NCI-H1048 (cell line): ENCODE results near the gene AGL.
A peak's percentile ranks its signal among the peaks of the same experiment; 100 is the strongest.
"Not testable (repeated sequence)": the region's sequence is repeated elsewhere in the genome, so short reads cannot be mapped to it uniquely, and the experiment has no call there.

ENCODE experiments used
- DNase-seq: peaks from one replicate; lab custom pipeline; 2025; lab: John Stamatoyannopoulos, UW

The AGL gene

DNA sequence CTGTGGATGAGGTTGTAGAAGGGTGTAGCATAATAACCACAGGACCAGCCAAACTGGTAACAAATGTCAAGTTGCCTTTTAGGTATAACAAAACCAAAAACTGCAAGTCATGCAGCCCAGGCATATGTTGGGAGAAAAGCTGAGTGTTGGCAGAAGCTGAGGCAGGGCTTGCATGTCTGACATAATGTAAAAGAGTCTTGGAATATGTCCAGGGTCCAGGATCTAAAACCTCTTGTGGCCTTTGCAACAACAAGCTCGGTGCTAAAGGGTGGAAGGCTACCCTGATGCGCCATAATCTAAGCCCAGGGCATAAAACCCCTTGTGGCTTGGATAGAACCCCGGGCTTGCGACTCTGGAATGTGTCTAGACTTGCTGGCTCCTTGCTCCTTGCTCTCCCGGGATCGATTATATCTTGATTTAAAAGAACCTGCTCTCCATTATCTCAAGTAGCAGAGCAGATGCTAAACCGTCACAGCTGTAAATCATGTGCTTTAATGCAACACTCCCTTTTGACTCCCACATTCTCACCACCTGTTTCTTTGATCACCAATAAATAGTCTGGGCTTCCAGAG is 93.1 kb downstream of the AGL start:
- no peak for DNase-seq

DNA sequence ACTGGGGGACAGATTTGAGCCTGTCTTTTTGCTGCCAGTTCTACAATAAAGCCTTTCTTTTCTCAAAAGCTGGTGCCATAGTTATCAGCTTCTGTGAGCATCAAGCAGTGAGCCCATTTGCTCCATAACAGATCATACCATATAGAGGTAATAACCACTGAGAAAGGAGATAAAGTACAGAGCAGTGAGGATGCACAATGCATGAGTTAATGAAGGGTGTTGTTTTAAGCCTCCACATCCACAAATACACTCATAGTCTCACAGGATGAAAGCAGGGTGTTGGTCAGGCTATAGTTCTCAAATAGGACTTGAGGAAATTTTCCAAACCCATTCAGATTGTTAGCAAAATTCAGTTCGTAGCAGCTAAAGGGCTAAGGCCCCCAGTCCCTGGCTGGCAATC is 94.0 kb downstream of the AGL start:
- DNase-seq: no peak

DNA sequence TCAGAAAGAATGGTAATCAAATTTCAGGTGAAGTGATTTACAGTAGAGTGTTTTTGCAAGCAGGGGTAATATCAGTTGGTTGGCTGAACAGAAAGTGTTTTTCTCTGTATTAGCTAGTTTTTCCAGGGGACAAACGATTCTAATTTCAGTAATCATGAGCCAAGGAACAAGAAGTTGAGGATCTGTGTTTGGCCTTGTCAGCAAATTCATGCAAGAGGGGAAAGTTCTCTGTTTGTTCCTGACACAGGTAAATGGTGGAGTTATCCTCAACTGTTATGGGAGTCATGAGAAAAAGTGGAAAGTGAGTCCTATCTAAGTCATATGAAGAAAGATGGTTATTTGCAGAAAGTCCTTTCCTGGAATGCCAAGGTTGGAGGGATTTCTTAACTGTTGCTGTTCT is 95.0 kb downstream of the AGL start:
- no peak for DNase-seq

DNA sequence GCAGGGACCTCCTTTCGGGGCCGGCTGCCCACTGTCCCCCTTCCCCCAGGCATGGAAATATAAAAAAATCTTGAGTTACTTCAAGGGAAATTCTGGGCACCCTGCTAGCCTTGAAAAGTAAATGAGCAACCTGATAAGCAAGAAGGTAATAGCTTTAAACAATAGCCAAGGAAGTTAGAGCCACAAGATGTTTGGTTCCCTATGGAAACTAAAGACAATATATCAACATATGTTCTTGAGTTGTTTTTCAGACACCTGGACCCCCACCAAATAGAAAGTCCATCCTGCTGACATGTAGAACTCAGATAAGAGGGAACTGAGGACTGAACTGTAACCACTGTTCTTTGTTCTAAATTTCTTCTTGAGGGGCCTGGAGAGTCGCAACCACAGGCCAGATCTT is 100.3 kb downstream of the AGL start:
- no peak for DNase-seq

DNA sequence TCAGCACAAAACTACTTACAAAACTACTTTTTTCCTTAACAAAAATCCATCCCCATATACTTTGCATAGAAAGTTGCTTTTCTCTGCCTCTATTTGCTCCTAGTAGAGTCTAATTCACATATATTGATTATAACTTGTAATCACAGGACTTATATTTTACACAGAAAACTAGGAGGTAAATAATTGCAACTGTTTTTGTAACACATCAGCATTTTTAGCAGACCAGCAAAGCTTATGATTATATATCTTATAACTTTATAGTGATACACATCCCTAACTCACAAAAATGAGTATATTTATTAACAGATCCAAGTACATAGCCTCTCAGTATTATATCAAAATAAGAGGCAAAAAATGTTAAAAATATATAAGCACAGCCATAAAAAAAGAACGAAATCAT is 102.4 kb downstream of the AGL start:
- no peak for DNase-seq

DNA sequence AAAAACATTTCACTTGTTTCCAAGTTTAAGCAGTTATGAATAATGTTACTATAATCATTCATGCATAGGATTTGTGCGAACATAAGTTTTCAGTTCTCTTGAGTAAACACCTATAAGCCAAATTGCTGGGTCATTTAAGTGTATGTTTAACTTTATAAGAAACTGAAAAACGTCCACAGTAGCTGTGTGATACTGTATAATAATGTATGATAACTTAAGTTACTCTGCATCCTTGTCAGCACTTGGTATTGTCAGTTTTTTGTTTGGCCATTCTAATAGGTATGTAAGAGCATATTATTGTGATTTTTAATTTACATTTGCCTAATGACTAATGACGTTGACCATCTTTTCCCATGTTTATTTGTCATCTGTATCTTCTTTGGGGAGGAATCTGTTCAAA is 105.2 kb downstream of the AGL start:
- DNase-seq: no peak

DNA sequence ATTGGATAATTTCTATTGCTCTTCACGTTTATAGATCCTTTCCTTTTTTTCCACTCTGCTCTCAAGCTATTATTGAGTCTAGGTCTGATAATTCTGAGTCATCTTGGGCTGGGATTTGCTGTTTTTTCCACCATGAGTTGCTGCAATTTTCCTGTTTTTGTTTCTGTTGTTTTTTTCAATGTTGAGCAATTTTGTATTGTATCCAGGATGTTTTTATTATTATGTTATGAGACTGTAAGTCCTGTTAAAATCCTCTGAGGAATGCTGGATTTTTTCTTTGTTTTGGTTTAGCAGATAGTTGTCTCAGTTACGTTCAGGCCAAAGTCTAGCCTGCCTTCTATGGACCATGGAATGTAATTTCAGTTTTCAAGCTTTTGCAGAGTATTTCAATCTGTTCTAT is 106.6 kb downstream of the AGL start:
- DNase-seq: no peak

DNA sequence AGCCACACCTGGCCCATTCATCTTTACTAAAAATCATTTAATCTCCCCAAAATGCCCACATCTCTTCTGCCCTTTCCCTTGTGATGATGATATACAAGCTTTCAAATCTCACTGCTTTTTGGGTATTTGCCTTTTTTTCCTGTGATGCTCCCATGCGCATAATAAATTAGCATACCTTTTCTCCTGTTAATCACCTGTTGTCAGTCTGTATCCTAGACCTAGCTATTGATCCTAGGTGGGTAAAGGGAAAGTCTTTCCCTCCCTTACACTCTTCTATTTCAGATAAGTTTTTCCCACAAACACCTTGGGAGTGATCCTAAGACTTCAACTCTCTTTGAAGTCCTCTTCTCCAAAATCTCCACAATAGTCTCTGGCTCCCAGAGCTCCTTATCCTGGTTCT is 107.7 kb downstream of the AGL start:
- DNase-seq: no peak

DNA sequence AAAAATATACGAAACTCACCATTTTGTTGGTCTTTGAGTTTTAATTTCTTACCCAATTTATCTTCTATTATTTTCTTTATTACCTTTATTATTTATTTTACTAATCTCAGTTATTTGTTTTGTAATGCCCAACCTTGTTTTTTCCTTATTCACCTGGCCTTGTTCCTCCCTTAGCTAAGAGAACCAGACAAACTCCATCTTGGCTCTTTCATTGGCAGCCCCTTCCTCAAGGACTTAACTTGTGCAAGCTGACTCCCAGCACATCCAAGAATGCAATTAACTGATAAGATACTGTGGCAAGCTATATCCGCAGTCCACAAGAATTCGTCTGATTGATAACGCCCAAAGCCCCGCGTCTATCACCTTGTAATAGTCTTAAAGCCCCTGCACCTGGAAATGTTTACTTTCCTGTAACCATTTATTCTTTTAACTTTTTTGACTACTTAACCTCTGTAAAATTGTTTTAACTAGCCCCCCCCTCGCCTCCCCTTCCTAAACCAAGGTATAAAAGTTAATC is 109.1 kb downstream of the AGL start:
- DNase-seq: not testable (repeated sequence)

DNA sequence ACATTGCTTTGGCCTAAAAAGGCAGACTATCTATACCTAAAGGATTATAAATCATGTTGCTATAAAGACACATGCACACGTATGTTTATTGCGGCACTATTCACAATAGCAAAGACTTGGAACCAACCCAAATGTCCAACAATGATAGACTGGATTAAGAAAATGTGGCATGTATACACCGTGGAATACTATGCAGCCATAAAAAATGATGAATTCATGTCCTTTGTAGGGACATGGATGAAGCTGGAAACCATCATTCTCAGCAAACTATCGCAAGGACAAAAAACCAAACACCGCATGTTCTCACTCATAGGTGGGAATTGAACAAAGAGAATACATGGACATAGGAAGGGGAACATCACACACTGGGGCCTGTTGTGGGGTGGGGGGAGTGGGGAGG is 110.1 kb downstream of the AGL start:
- not testable (repeated sequence) for DNase-seq

DNA sequence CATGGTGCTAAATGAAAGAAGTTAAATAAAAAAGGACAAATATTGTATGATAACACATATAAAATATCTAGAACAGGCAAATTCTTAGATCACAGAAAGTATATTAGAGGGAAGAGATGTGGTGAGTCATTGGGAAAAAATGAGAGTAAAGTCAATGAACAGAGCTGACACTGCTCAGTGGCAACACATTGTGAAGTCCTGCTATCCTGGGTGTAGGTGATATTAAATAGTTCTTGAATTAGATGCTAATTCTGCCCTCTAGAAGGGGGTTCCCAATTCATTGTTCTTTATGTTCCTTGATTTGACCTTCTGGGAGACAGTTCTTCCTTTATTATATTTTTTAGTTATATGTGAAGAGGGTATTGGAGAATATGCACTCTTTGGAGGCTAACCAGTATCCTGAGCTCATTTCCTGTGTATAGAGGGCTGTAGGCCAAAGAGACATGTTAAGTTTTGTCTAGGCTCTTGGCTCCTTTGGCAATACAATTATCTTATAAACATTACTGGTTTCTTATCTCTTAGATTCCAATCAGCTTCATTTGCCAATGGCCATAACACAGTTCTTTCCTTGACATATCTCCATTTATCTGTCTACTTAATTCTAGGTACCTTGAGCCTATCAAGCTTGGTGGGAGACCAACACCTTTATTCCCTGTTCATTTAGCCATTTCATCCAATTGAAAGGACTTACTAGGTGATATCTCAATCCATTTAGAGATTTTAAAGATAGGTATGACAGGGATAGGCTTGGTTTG is 113.1 kb downstream of the AGL start:
- DNase-seq: no peak

DNA sequence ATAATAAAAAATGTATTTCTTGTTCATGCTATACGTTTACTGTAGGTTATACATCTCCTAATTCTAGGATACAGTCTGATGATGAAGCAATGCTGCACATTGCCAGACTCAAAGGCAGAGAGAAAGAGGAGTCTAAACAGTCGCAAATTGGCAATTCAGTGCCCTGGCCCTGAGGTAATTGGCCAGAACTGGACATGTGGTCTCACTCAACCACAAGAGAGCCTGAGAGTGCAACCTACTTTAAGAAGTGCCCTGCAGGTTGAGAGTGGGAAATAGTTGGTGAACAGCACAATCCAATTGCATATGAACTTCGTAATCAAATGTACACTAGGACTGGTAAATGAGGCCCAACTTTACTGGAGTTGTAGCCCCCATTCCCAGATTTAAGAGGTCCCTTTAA is 114.6 kb downstream of the AGL start:
- DNase-seq: no peak

DNA sequence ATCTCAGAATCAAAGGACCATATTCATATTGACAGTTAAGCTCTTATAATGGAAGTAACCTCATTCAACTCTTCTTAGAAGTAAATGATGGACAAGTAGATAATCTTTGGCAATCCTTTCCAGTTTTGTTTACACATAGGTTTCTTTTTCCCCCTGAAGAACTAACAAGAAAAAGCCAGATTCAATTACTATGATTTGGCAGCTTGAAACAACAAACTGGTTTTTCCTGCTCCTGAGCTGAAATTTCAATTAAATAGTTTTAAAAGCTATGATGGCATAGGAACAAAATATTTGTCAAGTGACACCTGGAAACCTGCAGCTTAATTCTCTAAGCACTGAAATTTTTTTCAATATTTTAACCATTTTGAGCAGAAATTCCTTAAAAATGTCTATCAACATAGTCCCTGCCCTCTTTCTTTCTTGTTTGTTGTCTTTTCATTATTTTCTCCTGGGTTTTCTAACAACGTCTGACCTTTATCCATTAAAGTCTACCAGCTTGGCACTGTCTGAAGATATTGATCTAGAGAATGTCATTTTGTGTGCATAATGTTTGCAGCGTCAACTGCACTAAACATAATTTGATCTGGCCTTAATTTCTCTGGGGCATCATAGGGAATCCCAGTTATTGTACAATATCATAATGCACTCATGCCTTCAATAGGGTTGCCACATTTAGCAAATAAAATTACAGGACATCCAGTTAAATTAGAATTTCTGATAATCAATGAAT is 115.7 kb downstream of the AGL start:
- DNase-seq: no peak

DNA sequence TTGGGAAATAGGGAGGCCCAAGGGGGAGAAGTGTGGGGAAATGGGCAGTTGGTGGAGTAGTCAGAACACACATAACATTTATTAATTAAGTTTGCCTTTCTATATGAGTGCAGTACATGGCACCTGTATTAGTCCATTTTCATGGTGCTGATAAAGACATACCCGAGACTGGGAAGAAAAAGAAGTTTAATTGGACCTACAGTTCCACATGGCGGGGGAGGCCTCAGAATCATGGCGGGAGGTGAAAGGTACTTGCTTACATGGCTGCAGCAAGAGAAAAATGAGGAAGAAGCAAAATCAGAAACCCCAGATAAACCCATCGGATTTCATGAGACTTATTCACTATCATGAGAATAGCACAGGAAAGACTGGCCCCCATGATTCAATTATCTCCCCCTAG is 118.1 kb downstream of the AGL start:
- DNase-seq: no peak

DNA sequence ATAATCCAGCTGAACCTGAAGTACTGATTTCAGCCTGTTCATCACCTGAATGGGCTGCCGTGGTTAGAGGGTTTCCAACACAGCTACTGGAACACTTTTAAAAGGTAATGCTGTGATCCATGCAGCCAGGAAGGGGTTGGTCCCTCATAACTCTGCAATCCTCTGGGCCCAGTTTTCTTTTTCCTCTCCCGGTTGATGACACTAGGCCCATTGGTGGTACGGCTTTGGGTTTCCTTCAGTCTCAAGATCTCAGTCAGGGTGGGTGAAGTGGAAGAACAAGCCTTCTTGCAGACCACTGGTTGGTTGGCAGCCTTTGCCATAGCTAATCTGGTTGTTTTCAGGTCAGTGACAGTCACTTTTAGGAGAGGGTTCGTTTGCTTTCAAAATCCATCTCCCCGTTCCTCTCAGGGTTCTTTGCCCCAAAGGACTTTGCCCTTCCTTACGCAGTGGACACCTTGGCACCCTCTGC is 119.1 kb downstream of the AGL start:
- no peak for DNase-seq

DNA sequence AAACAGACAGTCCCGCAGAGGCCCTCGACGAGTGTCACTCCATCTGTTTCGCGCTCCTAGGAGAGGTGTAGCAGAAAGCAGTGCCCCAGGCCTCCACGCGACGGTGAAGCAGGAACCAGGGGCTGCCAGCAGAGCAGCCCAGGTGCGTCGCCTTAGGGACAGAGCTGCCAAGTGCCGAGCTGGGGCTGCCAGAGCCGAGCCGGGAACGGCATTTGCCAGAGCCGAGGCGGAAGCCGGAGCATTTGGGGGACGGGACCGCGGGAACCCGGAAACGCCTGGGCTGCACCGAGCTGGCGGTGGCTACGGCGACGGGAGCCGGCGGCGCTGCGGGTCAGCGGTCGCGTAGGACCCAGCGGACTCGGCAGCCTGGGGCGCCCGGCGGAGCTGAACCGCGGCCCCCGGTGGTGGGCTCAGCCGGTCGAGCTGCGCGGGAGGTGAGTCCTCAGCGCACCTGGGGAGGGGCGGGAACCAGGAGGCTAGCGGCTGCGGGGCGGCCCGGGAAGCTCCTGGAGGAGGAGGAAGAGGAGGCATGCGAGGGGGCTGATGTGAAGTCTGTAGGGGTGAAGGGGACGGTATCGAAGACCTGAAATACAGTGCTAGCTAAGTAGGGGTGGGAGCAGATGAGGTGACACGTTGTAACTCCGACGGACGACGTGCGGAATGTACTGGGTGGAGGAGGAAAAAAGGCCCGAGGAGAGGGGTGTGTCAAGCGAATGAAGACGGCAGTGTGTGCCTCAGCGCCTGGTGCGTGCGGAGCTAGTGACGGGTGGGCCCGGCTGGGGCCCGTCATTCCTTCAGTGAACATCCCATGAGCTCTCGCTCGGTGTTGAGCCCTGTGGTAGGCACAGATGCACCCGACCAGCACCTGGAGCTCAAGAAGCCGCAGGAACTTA is 119.8 kb downstream of the AGL start, which contains the start of gene SLC35A3:
TSS of gene SLC35A3 (plus strand) at position 268 of the 893 bp plus-strand sequence. CDS start 23,559 bp downstream, outside the sequence.
- peak; percentile 27 for DNase-seq

DNA sequence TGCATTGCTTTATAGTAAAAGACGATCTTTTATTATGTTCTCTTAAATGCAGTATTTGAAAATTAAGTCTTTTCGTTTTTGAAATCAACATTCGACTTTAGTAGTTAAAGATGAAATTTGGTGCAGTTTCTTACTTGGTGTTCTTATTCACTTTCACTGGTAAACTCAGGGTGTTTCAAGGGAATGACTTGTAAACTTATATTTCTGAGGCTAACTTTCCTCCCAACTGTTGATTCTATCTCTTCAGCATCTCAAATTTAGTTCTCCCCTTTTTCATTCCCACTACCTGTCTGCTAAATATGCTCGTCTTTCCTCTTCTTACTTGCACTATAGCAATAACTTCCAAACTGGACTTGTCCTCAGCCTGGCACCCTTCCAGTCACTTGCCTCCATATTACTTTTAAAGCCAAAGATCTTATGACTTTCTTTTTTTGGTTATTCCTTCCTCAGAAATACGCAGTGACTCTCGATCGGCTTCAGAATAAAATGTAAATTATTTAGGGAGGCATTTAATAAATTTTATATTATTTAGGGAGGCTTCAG is 120.6 kb downstream of the AGL start:
- DNase-seq: no peak

DNA sequence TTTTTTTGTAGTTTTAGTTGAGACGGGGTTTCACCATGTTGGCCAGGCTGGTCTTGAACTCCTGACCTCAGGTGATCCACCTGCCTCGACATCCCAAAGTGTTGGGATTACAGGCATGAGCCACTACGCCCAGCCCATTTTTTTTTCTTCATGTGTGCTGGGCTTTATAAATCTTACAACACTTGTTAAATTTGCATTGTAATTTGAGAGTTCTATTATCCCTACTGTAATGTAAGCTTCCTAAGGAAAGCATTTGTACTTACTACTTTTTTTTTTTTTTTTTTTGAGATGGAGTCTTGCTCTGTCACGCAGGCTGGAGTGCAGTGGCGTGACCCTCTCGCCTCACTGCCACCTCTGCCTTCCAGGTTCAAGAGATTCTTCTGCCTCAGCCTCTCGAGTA is 121.9 kb downstream of the AGL start:
- not testable (repeated sequence) for DNase-seq
